Mesothelial cell of epicardium (in vitro differentiated cells): ENCODE results near the gene NTSR1. TPM values are rescaled to one million over a fixed set of nuclear protein-coding genes. Genes with fewer than 3 reads are reported as not detected.
A peak's percentile ranks its signal among the peaks of the same experiment; 100 is the strongest.

ENCODE experiments used
- DNase-seq, 2 experiments: peaks; one replicate each; pipeline ENCODE4 v3.0.0; 2021; ENCODE audit warnings: low spot score in 2 of 2; ENCODE audit not compliant: unreplicated experiment in 2 of 2
- H3K27ac Mint-ChIP-seq: 2 replicates; pipeline ENCODE4 v1.8.0; 2021; ENCODE audit warnings: mixed read lengths
- H3K27me3 Mint-ChIP-seq: 2 replicates; pipeline ENCODE4 v1.8.0; 2021; ENCODE audit warnings: low read depth, mixed read lengths
- H3K36me3 Mint-ChIP-seq: 2 replicates; pipeline ENCODE4 v1.8.0; 2021; ENCODE audit warnings: mixed read lengths
- H3K4me1 Mint-ChIP-seq: 2 replicates; pipeline ENCODE4 v1.8.0; 2021; ENCODE audit warnings: mixed read lengths
- H3K4me3 Mint-ChIP-seq: 2 replicates; pipeline ENCODE4 v1.8.0; 2021; ENCODE audit warnings: mild to moderate bottlenecking, moderate library complexity, mixed read lengths
- H3K9me3 Mint-ChIP-seq: 2 replicates; pipeline ENCODE4 v1.8.0; 2021; ENCODE audit warnings: mixed read lengths
- CTCF ChIP-seq: fragments of 200-600 bp; sonication (generic); IDR thresholded peaks from one replicate; pipeline ENCODE4 v1.5.0; 2021; ENCODE audit warnings: antibody characterized with exemption; ENCODE audit not compliant: unreplicated experiment
- total RNA-seq: library from RNA; stranded (reverse); gene quantifications from 3 replicates; pipeline ENCODE4 v1.2.1, GENCODE V29; 2021

The NTSR1 gene
- total RNA-seq, 1 donor from 2014 or later = 0.36 TPM

GRCh38 chr20:62722627-62723026 is 14.0 kb downstream of the NTSR1 start:
- Mint-ChIP-seq H3K4me1 (peaks cover 4% of the 10 kb centered on the region), H3K27ac (no peak overlapping the region), H3K27me3 (peaks cover 61% of the 10 kb centered on the region), H3K4me3 (no peak overlapping the region), H3K36me3 (peaks cover 3% of the 10 kb centered on the region), H3K9me3 (peaks cover 27% of the 10 kb centered on the region)
- TF ChIP-seq CTCF = no peak
- DNase-seq = no peak

GRCh38 chr20:62723351-62723750 is 14.7 kb downstream of the NTSR1 start:
- TF ChIP-seq CTCF = no peak
- H3K27me3 Mint-ChIP-seq = peaks cover 59% of the 10 kb centered on the region
- peaks cover 4% of the 10 kb centered on the region for H3K4me1 Mint-ChIP-seq
- peaks cover 3% of the 10 kb centered on the region for H3K36me3 Mint-ChIP-seq
- H3K4me3 Mint-ChIP-seq = no peak overlapping the region
- H3K27ac Mint-ChIP-seq = no peak overlapping the region
- no peak for DNase-seq
- H3K9me3 Mint-ChIP-seq = peaks cover 27% of the 10 kb centered on the region

- H3K27me3 Mint-ChIP-seq = peaks cover 57% of the 10 kb centered on the region
- no peak overlapping the region for H3K4me3 Mint-ChIP-seq
- no peak for DNase-seq
- peaks cover 4% of the 10 kb centered on the region for H3K4me1 Mint-ChIP-seq
- TF ChIP-seq CTCF = no peak
- H3K36me3 Mint-ChIP-seq = peaks cover 3% of the 10 kb centered on the region
- no peak overlapping the region for H3K27ac Mint-ChIP-seq
- peaks cover 27% of the 10 kb centered on the region for H3K9me3 Mint-ChIP-seq
Measured at GRCh38 chr20:62723768-62724450, 15.3 kb downstream of the NTSR1 start.

- no peak for TF ChIP-seq CTCF
- Mint-ChIP-seq H3K4me3 (no peak overlapping the region), H3K4me1 (peaks cover 7% of the 10 kb centered on the region), H3K9me3 (peaks cover 21% of the 10 kb centered on the region), H3K36me3 (no peaks in the 10 kb centered on the region), H3K27ac (no peak overlapping the region), H3K27me3 (peaks cover 55% of the 10 kb centered on the region)
- no peak for DNase-seq
Measured at GRCh38 chr20:62724692-62725595, 16.3 kb downstream of the NTSR1 start.

- H3K27ac Mint-ChIP-seq = no peak overlapping the region
- peaks cover 20% of the 10 kb centered on the region for H3K9me3 Mint-ChIP-seq
- no peak overlapping the region for H3K4me3 Mint-ChIP-seq
- no peak for TF ChIP-seq CTCF
- peaks cover 7% of the 10 kb centered on the region for H3K4me1 Mint-ChIP-seq
- no peaks in the 10 kb centered on the region for H3K36me3 Mint-ChIP-seq
- peak in 1 of 2 experiments; percentile 10 for DNase-seq
- peaks cover 59% of the 10 kb centered on the region for H3K27me3 Mint-ChIP-seq
Measured at GRCh38 chr20:62725596-62726268, 17.1 kb downstream of the NTSR1 start.
